Brain microvascular endothelial cell (primary cell): ENCODE measurements around the gene ZSWIM3.
A peak's percentile ranks its signal among the peaks of the same experiment; 100 is the strongest.

Source experiments
- DNase-seq: peaks from one replicate; pipeline ENCODE4 v3.0.0-alpha.2; 2020
- H3K27ac ChIP-seq: fragments of 250-450 bp; sonication (Bioruptor Pico); 2 replicates; pipeline ENCODE4 v1.5.1; 2020; ENCODE audit warnings: mild to moderate bottlenecking, moderate library complexity
- H3K27me3 ChIP-seq: fragments of 250-450 bp; sonication (Bioruptor Pico); replicated peaks from 2 replicates; pipeline ENCODE4 v1.5.1; 2020; ENCODE audit warnings: mild to moderate bottlenecking
- H3K36me3 ChIP-seq: fragments of 250-450 bp; sonication (Bioruptor Pico); replicated peaks from 2 replicates; pipeline ENCODE4 v1.5.1; 2020; ENCODE audit warnings: mild to moderate bottlenecking
- H3K4me3 ChIP-seq: 2 replicates; pipeline ENCODE4 v1.5.1; 2011; ENCODE audit warnings: low read depth, mild to moderate bottlenecking, control low read depth, low read length, moderate library complexity
- in situ Hi-C: cut with HindIII; loops from 2 replicates; pipeline ENCODE4 v1.10.0; 2017; ENCODE audit warnings: low sequenced_read_pairs, low pct_ligation_motif_present
- TF ChIP-seq, protein P1 (sequence below): IDR thresholded peaks from 2 replicates; pipeline ENCODE4 v1.5.1; 2011; ENCODE audit warnings: low read depth, mild to moderate bottlenecking, moderate library complexity, low read length, control low read depth, inconsistent platforms; ENCODE audit errors: missing control alignments

Gene ZSWIM3

DNA sequence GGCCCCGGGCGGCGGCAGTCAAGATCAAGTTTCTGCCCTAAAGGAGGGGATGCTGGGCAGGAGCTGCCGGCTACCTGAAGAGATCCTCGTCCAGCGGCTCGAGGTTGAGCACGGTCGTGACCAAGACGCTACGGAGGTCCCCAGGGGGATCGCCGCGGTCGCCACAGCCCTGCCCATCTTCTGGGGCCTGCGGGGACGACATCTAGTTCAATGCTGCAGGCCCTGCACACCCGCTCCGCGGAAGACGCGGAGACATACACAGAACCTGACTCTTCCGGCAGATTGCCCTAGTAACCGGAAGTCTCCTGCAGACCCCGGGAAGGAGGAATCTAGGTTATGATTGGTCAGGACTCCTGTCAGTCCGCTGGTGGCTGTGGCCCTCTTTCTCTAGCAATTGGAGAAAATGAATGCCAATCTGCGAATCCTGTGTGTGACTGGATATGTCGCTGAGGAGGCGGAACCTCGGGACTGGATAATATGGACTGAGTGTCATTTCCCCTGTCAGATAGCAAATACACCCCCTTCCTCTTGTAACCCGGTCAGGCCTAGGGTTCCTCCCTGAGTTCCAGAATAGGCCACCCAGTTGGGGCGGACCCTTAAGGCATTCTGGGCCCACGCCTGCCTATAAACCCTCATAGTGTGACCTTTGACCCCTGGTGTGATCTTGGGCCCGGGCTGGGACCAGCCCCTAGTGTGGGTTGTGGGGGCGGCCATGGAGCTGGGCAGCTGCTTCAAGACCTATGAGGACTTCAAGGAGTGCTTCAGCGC is at the start of gene ZSWIM3, which contains the start of gene ACOT8:
Gene ZSWIM3 (plus strand): TSS at position 501 of the 768 bp plus-strand sequence. CDS start 212 bp downstream, at position 713.
Gene ACOT8 (minus strand): TSS at position 279 of the 768 bp plus-strand sequence. CDS start 77 bp downstream, at position 202.
- H3K27ac ChIP-seq: peak within 1 kb of the TSS; percentile 15
- TF ChIP-seq, protein P1, sequence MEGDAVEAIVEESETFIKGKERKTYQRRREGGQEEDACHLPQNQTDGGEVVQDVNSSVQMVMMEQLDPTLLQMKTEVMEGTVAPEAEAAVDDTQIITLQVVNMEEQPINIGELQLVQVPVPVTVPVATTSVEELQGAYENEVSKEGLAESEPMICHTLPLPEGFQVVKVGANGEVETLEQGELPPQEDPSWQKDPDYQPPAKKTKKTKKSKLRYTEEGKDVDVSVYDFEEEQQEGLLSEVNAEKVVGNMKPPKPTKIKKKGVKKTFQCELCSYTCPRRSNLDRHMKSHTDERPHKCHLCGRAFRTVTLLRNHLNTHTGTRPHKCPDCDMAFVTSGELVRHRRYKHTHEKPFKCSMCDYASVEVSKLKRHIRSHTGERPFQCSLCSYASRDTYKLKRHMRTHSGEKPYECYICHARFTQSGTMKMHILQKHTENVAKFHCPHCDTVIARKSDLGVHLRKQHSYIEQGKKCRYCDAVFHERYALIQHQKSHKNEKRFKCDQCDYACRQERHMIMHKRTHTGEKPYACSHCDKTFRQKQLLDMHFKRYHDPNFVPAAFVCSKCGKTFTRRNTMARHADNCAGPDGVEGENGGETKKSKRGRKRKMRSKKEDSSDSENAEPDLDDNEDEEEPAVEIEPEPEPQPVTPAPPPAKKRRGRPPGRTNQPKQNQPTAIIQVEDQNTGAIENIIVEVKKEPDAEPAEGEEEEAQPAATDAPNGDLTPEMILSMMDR: no peak
- no peaks in the 10 kb centered on the region for H3K36me3 ChIP-seq
- no peaks in the 10 kb centered on the region for H3K27me3 ChIP-seq
- in situ Hi-C loops: no loop called here
- peak; percentile 100 for DNase-seq
- H3K4me3 ChIP-seq: peak within 1 kb of the TSS; percentile 90

DNA sequence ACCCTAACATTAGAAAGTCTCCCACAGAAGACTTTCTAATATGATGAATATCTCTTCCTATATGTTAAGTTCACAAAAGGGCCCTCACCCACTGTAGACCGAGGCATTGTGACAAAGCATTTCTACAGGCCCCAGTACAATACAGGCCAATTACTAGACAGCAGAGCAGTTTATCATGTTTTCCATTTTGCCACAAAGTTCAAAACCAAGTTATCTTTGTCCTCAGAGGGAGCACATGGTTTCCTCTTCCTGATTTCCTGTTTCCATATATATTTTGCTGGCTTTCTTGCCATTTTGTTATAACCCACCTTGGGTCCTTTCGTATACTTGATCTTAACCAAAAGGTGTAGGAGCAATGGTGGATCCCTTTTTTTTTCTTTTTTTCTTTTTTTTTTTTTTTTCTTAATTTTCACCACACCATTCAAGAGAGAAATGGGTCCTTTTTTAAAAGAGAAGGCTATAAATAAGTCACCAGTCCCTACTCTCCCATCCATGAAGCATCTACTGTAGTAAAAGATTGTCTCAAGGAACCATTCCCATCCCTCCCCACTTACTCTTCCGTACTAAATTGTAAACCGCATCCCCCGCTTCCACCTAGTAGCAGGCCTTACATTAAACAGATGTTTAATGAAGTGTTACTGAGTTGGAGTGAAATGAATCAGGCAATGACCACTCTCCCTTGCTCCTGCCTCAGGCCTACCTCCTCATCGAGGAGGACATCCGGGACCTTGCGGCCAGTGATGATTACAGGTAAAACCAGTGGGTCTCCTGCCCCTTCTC is 47.0 kb upstream of the ZSWIM3 start:
- peaks cover 35% of the 10 kb centered on the region for H3K36me3 ChIP-seq
- TF ChIP-seq, protein P1: no peak
- no peak overlapping the region for H3K27ac ChIP-seq
- in situ Hi-C loops: no loop called here
- no peak overlapping the region for H3K4me3 ChIP-seq
- no peak for DNase-seq
- H3K27me3 ChIP-seq: no peaks in the 10 kb centered on the region

DNA sequence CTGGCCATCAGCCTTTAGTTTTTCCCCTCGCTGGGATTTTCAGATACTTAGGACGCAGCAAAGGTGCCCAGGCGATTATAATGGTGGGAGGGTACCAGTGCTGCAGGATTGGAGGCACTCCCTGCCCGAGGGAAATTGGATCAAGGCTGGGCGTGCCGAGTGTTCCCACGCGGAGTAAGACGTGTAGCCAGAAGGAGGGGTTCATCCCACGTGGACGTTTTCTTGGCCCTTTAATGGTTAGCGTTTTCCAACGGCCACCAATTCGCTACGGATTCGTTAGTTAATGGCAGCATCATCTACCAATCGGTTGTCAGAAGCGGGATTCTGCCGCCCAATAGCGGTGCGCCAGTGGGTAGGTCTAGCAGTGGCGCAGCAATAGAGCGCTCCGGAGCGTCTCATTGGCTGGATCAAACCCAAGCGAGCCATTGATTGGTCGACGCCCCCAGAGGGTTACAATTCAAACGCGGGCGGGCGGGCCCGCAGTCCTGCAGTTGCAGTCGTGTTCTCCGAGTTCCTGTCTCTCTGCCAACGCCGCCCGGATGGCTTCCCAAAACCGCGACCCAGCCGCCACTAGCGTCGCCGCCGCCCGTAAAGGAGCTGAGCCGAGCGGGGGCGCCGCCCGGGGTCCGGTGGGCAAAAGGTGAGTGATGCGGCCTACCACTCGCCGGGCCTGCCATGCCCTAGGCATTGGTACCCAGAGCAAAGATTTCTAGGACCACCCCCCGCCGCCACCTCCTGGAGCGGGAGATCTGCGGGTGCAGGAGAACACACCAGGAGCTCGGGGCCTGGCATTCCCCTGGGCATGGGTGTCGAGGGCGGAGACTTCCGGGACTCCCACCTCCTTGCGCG is 45.0 kb upstream of the ZSWIM3 start, which contains the start of gene UBE2C:
Gene UBE2C (plus strand): TSS at position 488 of the 849 bp plus-strand sequence. CDS start 52 bp downstream, at position 540.
- TF ChIP-seq, protein P1: no peak
- DNase-seq: peak; percentile 100
- Histone ChIP-seq H3K4me3 (peak within 1 kb of the TSS; percentile 89), H3K27ac (peak within 1 kb of the TSS; percentile 15), H3K36me3 (peaks cover 34% of the 10 kb centered on the region), H3K27me3 (no peaks in the 10 kb centered on the region)
- in situ Hi-C loops: no loop called here

DNA sequence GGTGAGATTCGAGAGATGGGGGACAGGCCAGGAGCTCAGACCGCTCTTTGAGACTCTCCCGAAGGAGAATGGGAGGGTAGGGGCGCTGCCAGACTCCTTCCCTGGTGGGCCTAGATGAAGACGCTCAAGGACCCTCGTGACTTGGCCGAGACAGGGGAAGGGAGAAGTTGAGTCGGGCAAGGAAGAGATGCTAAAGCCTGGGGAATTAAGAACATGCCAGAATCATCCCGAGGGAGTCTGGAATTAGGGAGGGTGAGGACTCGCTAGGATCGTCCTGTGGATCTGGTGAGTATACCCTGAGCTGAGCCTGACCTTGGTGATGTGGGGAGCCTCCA is 44.4 kb upstream of the ZSWIM3 start:
- no peak for DNase-seq
- H3K4me3 ChIP-seq: peak overlapping the region; percentile 89
- in situ Hi-C loops: no loop called here
- H3K27ac ChIP-seq: no peak overlapping the region
- H3K36me3 ChIP-seq: peaks cover 32% of the 10 kb centered on the region
- TF ChIP-seq, protein P1: no peak
- no peaks in the 10 kb centered on the region for H3K27me3 ChIP-seq

DNA sequence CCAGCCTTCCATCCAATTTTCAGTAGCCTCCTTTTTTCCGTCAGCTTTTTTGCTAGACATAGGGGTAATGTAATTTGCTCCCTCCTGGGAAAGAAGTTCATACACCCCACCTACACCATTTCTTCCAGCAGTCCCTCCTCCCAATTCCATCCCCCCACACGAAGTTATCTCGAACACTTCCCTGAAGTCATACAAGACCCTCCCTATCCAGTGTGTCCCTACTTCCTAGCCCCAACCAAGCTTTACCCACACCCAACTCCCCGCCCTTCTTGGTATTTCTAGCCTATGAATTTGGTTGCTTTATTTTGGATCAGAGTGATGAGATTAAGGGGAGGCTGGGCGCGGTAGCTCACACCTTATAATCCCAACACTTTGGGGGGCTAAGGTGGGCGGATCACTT is 43.9 kb upstream of the ZSWIM3 start:
- no peak for DNase-seq
- Histone ChIP-seq H3K27ac (no peak overlapping the region), H3K36me3 (peaks cover 27% of the 10 kb centered on the region), H3K27me3 (no peaks in the 10 kb centered on the region), H3K4me3 (peak overlapping the region; percentile 89)
- in situ Hi-C loops: no loop called here
- TF ChIP-seq, protein P1: no peak
